Adrenal gland (tissue), 12 donors: Measurements from ENCODE around the gene ARHGEF37. TPM values are rescaled to one million over a fixed set of nuclear protein-coding genes. Genes with fewer than 3 reads are reported as not detected.

Source experiments
- DNase-seq, 7 donors: peaks; one replicate each; pipeline ENCODE4 v3.0.0-alpha.2; 2019 to 2020
- H3K27ac ChIP-seq, 5 donors: fragments of 200-600 bp; sonication (generic) in 4 of 5; 1 replicate in 3 of 5; 2 replicates in 2 of 5; pipeline versions ENCODE4 v1.5.1 to v1.8.0; 2016 to 2020; ENCODE audit warnings: mild to moderate bottlenecking in 1 of 5
- H3K27me3 ChIP-seq: fragments of 200-600 bp; 2 replicates; pipeline ENCODE4 v1.8.0; 2021
- H3K36me3 ChIP-seq, 2 donors: fragments of 200-600 bp; replicated peaks in 1 of 2; 1 replicate in 1 of 2; 2 replicates in 1 of 2; pipeline versions ENCODE4 v1.5.1 to v1.8.0; 2018 to 2022
- H3K4me1 ChIP-seq, 2 donors: fragments of 200-600 bp; replicated peaks in 1 of 2; 1 replicate in 1 of 2; 2 replicates in 1 of 2; pipeline versions ENCODE4 v1.5.1 to v1.8.0; 2018 to 2021
- H3K4me3 ChIP-seq, 4 donors: fragments of 200-600 bp; sonication (generic) in 3 of 4; one replicate each; pipeline ENCODE4 v1.5.1; 2016 to 2018
- H3K9me3 ChIP-seq, 3 donors: fragments of 200-600 bp; sonication (generic) in 1 of 3; replicated peaks in 1 of 3; 1 replicate in 2 of 3; 2 replicates in 1 of 3; pipeline versions ENCODE4 v1.5.1 to v1.8.0; 2016 to 2021
- CTCF ChIP-seq, 6 experiments: fragments of 450-650 bp in 4 of 6; fragments of 200-600 bp in 2 of 6; sonication (generic) in 1 of 6; IDR thresholded peaks; 1 replicate in 5 of 6; 2 replicates in 1 of 6; pipeline versions ENCODE4 v1.5.1 to v1.8.0; 2016 to 2021; ENCODE audit warnings: antibody characterized with exemption in 6 of 6, mild to moderate bottlenecking in 2 of 6, moderate library complexity in 1 of 6
- POLR2A ChIP-seq, 2 donors: fragments of 450-650 bp; IDR thresholded peaks; one replicate each; pipeline ENCODE4 v1.6.1; 2017; ENCODE audit warnings: antibody characterized with exemption in 2 of 2, mild to moderate bottlenecking in 2 of 2, moderate library complexity in 1 of 2
- WGBS, 4 donors: extraction: QIAGEN DNeasy Blood & Tissue Kit in 2 of 4; methylation state at CpG; one replicate each; pipeline versions ENCODE4 v1.1.5 to v1.1.7; 2013 to 2017; 5-methylcytosine and 5-hydroxymethylcytosine counted together
- intact Hi-C, 2 donors: fragments of 100-400 bp; cut with DNase I; formaldehyde crosslinking; loops; one replicate each; pipeline versions ENCODE4 v1.14.1 to v1.15.0; 2022 to 2023
- polyA plus RNA-seq, 3 donors: library from polyadenylated mRNA; stranded (reverse); fragments of 200-250 nt in 2 of 3; fragments of 350-450 nt in 1 of 3; fragmentation: Illumina TruSeq in 1 of 3; extraction: RNeasy Lipid Tissue Mini Kit (QIAGEN cat#74804) in 1 of 3; gene quantifications; one replicate each; pipeline ENCODE4 v1.2.3, GENCODE V29; 2013 to 2014
- total RNA-seq, 9 donors: library from RNA; depleted of rRNA in 4 of 9; stranded (reverse); fragments of >200 nt in 4 of 9; fragments of 120-200 nt in 1 of 9; fragmentation: NEBNext Ultra II Directional in 1 of 9; extraction: Animal tissue kit (Norgen Biotek cat#: 25700) in 1 of 9; gene quantifications; one replicate each; pipeline versions ENCODE4 v1.1.0 to v1.2.4, GENCODE V29; 2013 to 2023
- donor health status: healthy with polysubstance abuse.
- donor health status: Bipolar disorder and iron deficiency.
- donor health status: DM: yes; HTN: yes; CAD: no.
- donor health status: DM: no; HTN: no; CAD: no.
- donor health status: DM: no; HTN: no; CAD: no.
- donor health status: DM: yes; HTN: yes; CAD: no.

ARHGEF37 gene
- total and polyA plus RNA-seq, 12 donors, result 0.83 to 8.4 (median 4.0) TPM

- Histone ChIP-seq H3K4me1 (peaks cover 7 to 8% of the 10 kb centered on the region in 2 donors), H3K27ac (no peak overlapping the region), H3K36me3 (no peaks in the 10 kb centered on the region), H3K9me3 (no peaks in the 10 kb centered on the region), H3K4me3 (no peak overlapping the region), H3K27me3 (no peaks in the 10 kb centered on the region)
- intact Hi-C loops, result loop anchor here (5.0 to 10.0 kb wide), 3 partner anchors 194 to 354 kb away; no protein-coding TSS in a partner anchor
- WGBS, 4 donors, result 89 to 95% (median 93%) methylated on average over 6 to 9 of the region's 9 CpGs
- DNase-seq, result no peak
- no peak for TF ChIP-seq POLR2A (IDR thresholded peaks at IDR 0.05)
- TF ChIP-seq CTCF (IDR thresholded peaks at IDR 0.05), result no peak
Measured at GRCh38 chr5:149638546-149639241, 57.4 kb downstream of the ARHGEF37 start.

DNA sequence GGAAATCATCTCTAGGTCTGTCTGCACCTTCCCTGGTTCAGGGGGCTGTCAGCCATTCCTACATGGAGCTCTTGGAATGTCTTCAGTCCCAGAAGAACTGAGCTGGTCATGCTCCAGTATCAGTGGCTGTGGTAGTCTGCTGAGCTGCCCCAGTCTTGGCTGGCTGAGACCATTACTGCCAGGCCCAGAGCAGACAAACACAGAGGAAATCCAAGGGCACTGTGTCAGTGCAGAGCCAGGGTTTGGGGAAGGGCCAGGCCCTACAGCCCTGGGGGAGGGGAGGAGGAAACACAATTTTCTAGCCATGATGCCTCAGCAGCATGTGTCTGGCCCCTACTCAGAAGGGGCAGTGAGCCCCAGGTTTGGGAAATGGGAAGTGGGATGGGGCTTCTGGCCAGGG is 58.4 kb downstream of the ARHGEF37 start:
- Histone ChIP-seq H3K36me3 (no peaks in the 10 kb centered on the region), H3K4me1 (peaks cover 7 to 8% of the 10 kb centered on the region in 2 donors), H3K4me3 (no peak overlapping the region), H3K9me3 (no peaks in the 10 kb centered on the region), H3K27me3 (no peaks in the 10 kb centered on the region), H3K27ac (peak overlapping the region in 2 of 5 donors; percentile 14 to 40)
- intact Hi-C loops, result loop anchor here (5.0 to 10.0 kb wide), 4 partner anchors 95 to 353 kb away; partner anchors contain the start of gene PPARGC1B (in 1 of the 2)
- peak; percentile 46 to 76 (median 63) for DNase-seq
- TF ChIP-seq POLR2A (IDR thresholded peaks at IDR 0.05) (no peak), CTCF (IDR thresholded peaks at IDR 0.05) (no peak)

- 72 to 91% (median 79%) methylated on average over 5 to 7 of the region's 7 CpGs for WGBS, 4 donors
- TF ChIP-seq CTCF (IDR thresholded peaks at IDR 0.05) (no peak), POLR2A (IDR thresholded peaks at IDR 0.05) (no peak)
- Histone ChIP-seq H3K9me3 (no peaks in the 10 kb centered on the region), H3K27ac (peak overlapping the region in 3 of 5 donors; percentile 30 to 80 (median 40)), H3K36me3 (no peaks in the 10 kb centered on the region), H3K27me3 (no peaks in the 10 kb centered on the region), H3K4me3 (no peak overlapping the region), H3K4me1 (peaks cover 7 to 8% of the 10 kb centered on the region in 2 donors)
- no peak for DNase-seq
- intact Hi-C loops, result loop anchor here in 1 of 2 donors (10.0 kb wide), 1 partner anchor 94 kb away; the partner anchor contains the start of gene PPARGC1B
Measured at GRCh38 chr5:149640350-149640999, 59.2 kb downstream of the ARHGEF37 start.

DNA sequence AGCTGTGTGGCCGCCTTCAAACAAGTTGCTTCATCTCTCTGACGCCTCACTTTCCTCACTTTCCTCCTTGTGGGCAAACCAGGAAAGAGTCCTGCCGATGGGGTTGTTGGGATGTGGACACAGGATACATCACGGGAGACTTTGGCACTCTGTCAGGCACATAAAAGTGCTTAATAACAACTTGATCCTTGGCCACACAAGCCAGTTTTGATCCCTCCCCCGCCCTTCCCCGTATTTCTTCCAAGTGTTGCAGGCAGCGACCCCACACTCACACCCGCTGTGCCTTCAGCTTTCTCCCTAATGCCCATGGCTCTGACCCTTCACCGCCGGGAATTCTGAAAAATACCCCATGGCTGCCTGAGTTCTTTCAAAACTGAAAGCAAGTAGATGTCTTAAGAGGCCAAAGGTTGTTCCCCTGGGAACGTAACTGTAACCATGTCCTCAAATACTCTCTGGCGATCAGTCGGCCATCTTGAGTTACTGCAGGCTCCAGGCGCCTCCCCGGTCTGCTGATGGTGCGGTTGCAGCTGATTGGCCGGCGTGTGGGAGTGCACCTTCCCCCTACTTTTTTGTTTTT is 59.8 kb downstream of the ARHGEF37 start:
- peak in 6 of 7 donors; percentile 23 to 67 (median 44) for DNase-seq
- Histone ChIP-seq H3K36me3 (no peaks in the 10 kb centered on the region), H3K9me3 (no peaks in the 10 kb centered on the region), H3K4me1 (peaks cover 7 to 8% of the 10 kb centered on the region in 2 donors), H3K27ac (peak overlapping the region in 3 of 5 donors; percentile 30 to 80 (median 40)), H3K27me3 (no peaks in the 10 kb centered on the region), H3K4me3 (peak overlapping the region in 1 of 4 donors; percentile 15)
- no peak for TF ChIP-seq CTCF (IDR thresholded peaks at IDR 0.05)
- no peak for TF ChIP-seq POLR2A (IDR thresholded peaks at IDR 0.05)
- WGBS, 4 donors, result 69 to 75% (median 74%) methylated on average over 18 of the region's 18 CpGs
- intact Hi-C loops, result loop anchor here in 1 of 2 donors (10.0 kb wide), 1 partner anchor 94 kb away; the partner anchor contains the start of gene PPARGC1B
